Heart left ventricle (tissue), 16 donors: ENCODE results near the gene EHD4. TPM values are rescaled to one million over a fixed set of nuclear protein-coding genes. Genes with fewer than 3 reads are reported as not detected.

Source experiments
- ATAC-seq, 4 donors: fragments of 200-7000 bp; cut with Tn5 transposase; one replicate each; pipeline ENCODE4 v1.9.1; 2020 to 2022; ENCODE audit warnings: moderate library complexity in 4 of 4, mild to moderate bottlenecking in 3 of 4, moderate number of reproducible peaks in 1 of 4
- DNase-seq, 5 donors: peaks; one replicate each; pipeline ENCODE4 v3.0.0-alpha.2; 2020
- H3K27ac ChIP-seq, 12 donors: fragments of 200-600 bp; sonication (generic) in 4 of 12; one replicate each; pipeline versions ENCODE4 v1.5.0 to v1.8.0; 2016 to 2022; ENCODE audit warnings: mild to moderate bottlenecking in 2 of 12
- H3K27me3 ChIP-seq, 9 donors: fragments of 200-600 bp; sonication (generic) in 2 of 9; one replicate each; pipeline versions ENCODE4 v1.5.1 to v1.8.0; 2016 to 2022; ENCODE audit warnings: mild to moderate bottlenecking in 3 of 9
- H3K36me3 ChIP-seq, 9 donors: fragments of 200-600 bp; sonication (generic) in 2 of 9; one replicate each; pipeline versions ENCODE4 v1.5.0 to v1.8.0; 2018 to 2022; ENCODE audit warnings: mild to moderate bottlenecking in 2 of 9
- H3K4me1 ChIP-seq, 12 donors: fragments of 200-600 bp; sonication (generic) in 4 of 12; one replicate each; pipeline versions ENCODE4 v1.5.0 to v1.8.0; 2016 to 2022; ENCODE audit warnings: mild to moderate bottlenecking in 3 of 12
- H3K4me3 ChIP-seq, 12 donors: fragments of 200-600 bp; sonication (generic) in 4 of 12; one replicate each; pipeline versions ENCODE4 v1.5.0 to v1.8.0; 2017 to 2022; ENCODE audit warnings: mild to moderate bottlenecking in 9 of 12, moderate library complexity in 4 of 12
- H3K9me3 ChIP-seq, 12 donors: fragments of 200-600 bp; sonication (generic) in 4 of 12; one replicate each; pipeline versions ENCODE4 v1.5.0 to v1.8.0; 2016 to 2022; ENCODE audit warnings: mild to moderate bottlenecking in 1 of 12
- CTCF ChIP-seq, 12 donors: fragments of 200-600 bp; sonication (generic) in 4 of 12; IDR thresholded peaks; one replicate each; pipeline versions ENCODE4 v1.5.0 to v1.8.0; 2018 to 2022; ENCODE audit warnings: antibody characterized with exemption in 12 of 12, mild to moderate bottlenecking in 5 of 12
- POLR2A ChIP-seq, 2 donors: fragments of 450-650 bp; IDR thresholded peaks; one replicate each; pipeline ENCODE4 v1.6.1; 2017; ENCODE audit warnings: antibody characterized with exemption in 2 of 2, mild to moderate bottlenecking in 2 of 2, moderate library complexity in 2 of 2
- WGBS, 4 donors: extraction: QIAGEN DNeasy Blood & Tissue Kit in 2 of 4; methylation state at CpG; one replicate each; pipeline versions ENCODE4 v1.1.5 to v1.1.7; 2013 to 2018; 5-methylcytosine and 5-hydroxymethylcytosine counted together
- intact Hi-C, 10 donors: fragments of 100-400 bp; cut with DNase I; formaldehyde crosslinking; loops; one replicate each; pipeline versions ENCODE4 v1.11.1 to v1.14.2; 2022
- polyA plus RNA-seq, 2 donors: library from polyadenylated mRNA; stranded (reverse); fragments of 200-250 nt; gene quantifications; one replicate each; pipeline ENCODE4 v1.2.3, GENCODE V29; 2013
- total RNA-seq, 9 donors: library from RNA; depleted of rRNA in 2 of 9; stranded (reverse); fragments of >200 nt in 2 of 9; fragmentation: NEBNext Ultra II Directional in 3 of 9; extraction: Animal tissue kit (Norgen Biotek cat#: 25700) in 3 of 9; gene quantifications; one replicate each; pipeline versions ENCODE4 v1.1.0 to v1.2.4, GENCODE V29; 2016 to 2023
- donor health status: ischemic (EF 13 %, LVEDD 7.1; RV severe dilation, severe dysfunction).
- donor health status: healthy with polysubstance abuse.
- donor health status: DM: no; HTN: yes; CAD: no.
- donor health status: DM: no; HTN: no; CAD: no.
- donor health status: ischemic (EF 25% LVEDD 6.9; RV normal size, moderate dysfunction).
- donor health status: ischemic (EF 25% LVEDD 5.7; RV mildly dilated, moderate dysfunction).
- donor health status: healthy.
- donor health status: DM: yes; HTN: yes; CAD: no.
- donor health status: ischemic (EF 35%, LVEDD 5.7; RV mildly dilated, moderate dysfunction).
- donor health status: nonischemic (EF 11% LVEDD 7.7; RV severe dilation, severe dysfunction).
- donor health status: DM: yes; HTN: yes; CAD: no.
- donor health status: PGD.
- donor health status: ischemic (EF 29% LVEDD 5.4; RV normal size, mild dysfunction).
- donor health status: nonischemic (EF 23%, LVEDD 6.1; RV moderate dilation, normal function).

The EHD4 gene
- total and polyA plus RNA-seq, 11 donors, result 25.6 to 70.8 (median 43.9) TPM

- WGBS, 4 donors, result 81 to 88% (median 87%) methylated on average over 6 of the region's 6 CpGs
These were observed 75.8 kb downstream of the EHD4 start for GRCh38 chr15:41896566-41896965.

GRCh38 chr15:41895957-41896356 lies 76.4 kb downstream of the EHD4 start:
- H3K27ac ChIP-seq, result peak overlapping the region in 3 of 12 donors; percentile 82 to 87 (median 87)
- DNase-seq (peak in 1 of 5 donors; percentile 9), ATAC-seq (no peak)
- H3K4me1 ChIP-seq, result peaks cover 9 to 38% (median 26%) of the 10 kb centered on the region in 12 donors
- intact Hi-C loops, result loop anchor here in 4 of 10 donors (2.0 to 10.0 kb wide), 4 partner anchors 51 to 159 kb away; partner anchors contain the start of gene MAPKBP1 (in 1 of the 4)
- peaks cover 0 to 47% (median 40%) of the 10 kb centered on the region in 9 donors for H3K36me3 ChIP-seq
- H3K27me3 ChIP-seq, result no peaks in the 10 kb centered on the region
- H3K4me3 ChIP-seq, result no peak overlapping the region
- TF ChIP-seq CTCF (IDR thresholded peaks at IDR 0.05), result no peak
- no peak for TF ChIP-seq POLR2A (IDR thresholded peaks at IDR 0.05)
- no peaks in the 10 kb centered on the region for H3K9me3 ChIP-seq
- WGBS, 4 donors, result 95 to 100% (median 97%) methylated on average over 1 of the region's 1 CpG

More at GRCh38 chr15:41896566-41896965, 75.8 kb downstream of the EHD4 start:
- Histone ChIP-seq H3K27ac (no peak overlapping the region), H3K4me1 (peaks cover 9 to 38% (median 26%) of the 10 kb centered on the region in 12 donors), H3K36me3 (peaks cover 0 to 52% (median 42%) of the 10 kb centered on the region in 9 donors), H3K9me3 (no peaks in the 10 kb centered on the region), H3K4me3 (no peak overlapping the region), H3K27me3 (no peaks in the 10 kb centered on the region)
- DNase-seq, result peak in 1 of 5 donors; percentile 14
- intact Hi-C loops, result loop anchor here in 4 of 10 donors (5.0 to 10.0 kb wide), 3 partner anchors 74 to 158 kb away; partner anchors contain the start of gene MAPKBP1 (in 1 of the 4)
- ATAC-seq, result no peak
- no peak for TF ChIP-seq CTCF (IDR thresholded peaks at IDR 0.05)
- TF ChIP-seq POLR2A (IDR thresholded peaks at IDR 0.05), result no peak

- Histone ChIP-seq H3K9me3 (no peaks in the 10 kb centered on the region), H3K36me3 (peaks cover 0 to 43% (median 35%) of the 10 kb centered on the region in 9 donors), H3K27ac (peak overlapping the region in 11 of 12 donors; percentile 75 to 96 (median 89)), H3K27me3 (no peaks in the 10 kb centered on the region), H3K4me3 (no peak overlapping the region), H3K4me1 (peaks cover 9 to 38% (median 26%) of the 10 kb centered on the region in 12 donors)
- intact Hi-C loops, result loop anchor here in 4 of 10 donors (2.0 to 10.0 kb wide), 4 partner anchors 51 to 159 kb away; partner anchors contain the start of gene MAPKBP1 (in 1 of the 4)
- no peak for TF ChIP-seq POLR2A (IDR thresholded peaks at IDR 0.05)
- TF ChIP-seq CTCF (IDR thresholded peaks at IDR 0.05), result no peak
- peak in 1 of 5 donors; percentile 20 for DNase-seq
- 90 to 95% (median 92%) methylated on average over 11 of the region's 11 CpGs for WGBS, 4 donors
- no peak for ATAC-seq
These were observed 76.9 kb downstream of the EHD4 start for GRCh38 chr15:41895491-41895890.

GRCh38 chr15:41894791-41895463 lies 77.4 kb downstream of the EHD4 start:
- H3K27me3 ChIP-seq, result no peaks in the 10 kb centered on the region
- intact Hi-C loops, result loop anchor here in 7 of 10 donors (2.0 to 10.0 kb wide), 7 partner anchors 52 to 160 kb away; partner anchors contain the start of genes JMJD7 (in 2 of the 7) and MAPKBP1 (in 2 of the 7)
- peak overlapping the region in 10 of 12 donors; percentile 20 to 67 (median 56) for H3K4me3 ChIP-seq
- no peaks in the 10 kb centered on the region for H3K9me3 ChIP-seq
- peak overlapping the region; percentile 18 to 96 (median 88) for H3K27ac ChIP-seq
- WGBS, 4 donors, result 5 to 8% (median 6%) methylated on average over 10 to 24 of the region's 24 CpGs
- ATAC-seq (peak; percentile 77 to 90 (median 85)), DNase-seq (peak; percentile 83 to 92 (median 90))
- H3K36me3 ChIP-seq, result peaks cover 0 to 37% (median 30%) of the 10 kb centered on the region in 9 donors
- H3K4me1 ChIP-seq, result peaks cover 9 to 35% (median 26%) of the 10 kb centered on the region in 12 donors
- TF ChIP-seq CTCF (IDR thresholded peaks at IDR 0.05) (peak in 5 of 12 donors; percentile 19 to 48 (median 31)), POLR2A (IDR thresholded peaks at IDR 0.05) (no peak)
